IMR-90 (cell line): Measurements from ENCODE around the gene PIGBOS1.

Experiments used
- CEBPB ChIP-seq: IDR thresholded peaks from 2 replicates; pipeline ENCODE4 v1.6.1; 2012; ENCODE audit warnings: low read depth, low read length, improper control_type of control experiment
- CTCF ChIP-seq: conservative IDR thresholded peaks from 2 replicates; pipeline ENCODE4 v1.5.1; 2012; ENCODE audit warnings: mild to moderate bottlenecking, low read depth, low read length, improper control_type of control experiment
- ELK1 ChIP-seq: fragments of 150-350 bp; IDR thresholded peaks from 2 replicates; pipeline ENCODE4 v1.6.1; 2016; ENCODE audit warnings: low read depth, mild to moderate bottlenecking, low read length, moderate library complexity, borderline replicate concordance
- MAFK ChIP-seq: IDR thresholded peaks from 2 replicates; pipeline ENCODE4 v1.6.1; 2012; ENCODE audit warnings: low read depth, low read length, improper control_type of control experiment
- MXI1 ChIP-seq: IDR thresholded peaks from 2 replicates; pipeline ENCODE4 v1.6.1; 2012; ENCODE audit warnings: low read depth, mild to moderate bottlenecking, low read length, moderate library complexity, borderline replicate concordance
- POLR2A ChIP-seq: IDR thresholded peaks from 2 replicates; pipeline ENCODE4 v1.6.1; 2012; ENCODE audit warnings: mild to moderate bottlenecking, low read depth, low read length
- RFX5 ChIP-seq: IDR thresholded peaks from 2 replicates; pipeline ENCODE4 v1.8.0; 2012; ENCODE audit warnings: low read depth, mild to moderate bottlenecking, low read length, moderate library complexity
- USF2 ChIP-seq: fragments of 150-350 bp; IDR thresholded peaks from 2 replicates; pipeline ENCODE4 v1.6.1; 2017; ENCODE audit warnings: mild to moderate bottlenecking, antibody characterized with exemption, low read length, low read depth

GRCh38 chr15:55270291-55270690 lies 48.6 kb downstream of the PIGBOS1 start:
- TF ChIP-seq POLR2A (no peak), CTCF (no peak), USF2 (no peak), MXI1 (no peak), ELK1 (no peak), MAFK (no peak), CEBPB (no peak), RFX5 (no peak)
